Stomach (tissue), 4 donors: ENCODE data around the gene CTDSPL.

Source experiments
- POLR2A ChIP-seq, 4 donors: fragments of 450-650 bp; IDR thresholded peaks; one replicate each; pipeline ENCODE4 v1.6.1; 2016; ENCODE audit warnings: antibody characterized with exemption in 4 of 4, control low read depth in 2 of 4, mild to moderate bottlenecking in 1 of 4, moderate library complexity in 1 of 4
- POLR2AphosphoS5 ChIP-seq, 3 donors: sonication (generic); formaldehyde crosslinking; IDR thresholded peaks; one replicate each; pipeline ENCODE4 v1.6.1; 2016; ENCODE audit warnings: antibody characterized with exemption in 3 of 3
- TF ChIP-seq, protein P1 (sequence below), 7 experiments: fragments of 450-650 bp in 4 of 7; fragments of 200-600 bp in 3 of 7; sonication (generic) in 3 of 7; IDR thresholded peaks; one replicate each; pipeline ENCODE4 v1.5.1; 2016 to 2019; ENCODE audit warnings: antibody characterized with exemption in 7 of 7, control low read depth in 2 of 7, mild to moderate bottlenecking in 1 of 7

- TF ChIP-seq, protein P1, sequence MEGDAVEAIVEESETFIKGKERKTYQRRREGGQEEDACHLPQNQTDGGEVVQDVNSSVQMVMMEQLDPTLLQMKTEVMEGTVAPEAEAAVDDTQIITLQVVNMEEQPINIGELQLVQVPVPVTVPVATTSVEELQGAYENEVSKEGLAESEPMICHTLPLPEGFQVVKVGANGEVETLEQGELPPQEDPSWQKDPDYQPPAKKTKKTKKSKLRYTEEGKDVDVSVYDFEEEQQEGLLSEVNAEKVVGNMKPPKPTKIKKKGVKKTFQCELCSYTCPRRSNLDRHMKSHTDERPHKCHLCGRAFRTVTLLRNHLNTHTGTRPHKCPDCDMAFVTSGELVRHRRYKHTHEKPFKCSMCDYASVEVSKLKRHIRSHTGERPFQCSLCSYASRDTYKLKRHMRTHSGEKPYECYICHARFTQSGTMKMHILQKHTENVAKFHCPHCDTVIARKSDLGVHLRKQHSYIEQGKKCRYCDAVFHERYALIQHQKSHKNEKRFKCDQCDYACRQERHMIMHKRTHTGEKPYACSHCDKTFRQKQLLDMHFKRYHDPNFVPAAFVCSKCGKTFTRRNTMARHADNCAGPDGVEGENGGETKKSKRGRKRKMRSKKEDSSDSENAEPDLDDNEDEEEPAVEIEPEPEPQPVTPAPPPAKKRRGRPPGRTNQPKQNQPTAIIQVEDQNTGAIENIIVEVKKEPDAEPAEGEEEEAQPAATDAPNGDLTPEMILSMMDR (IDR thresholded peaks at IDR 0.05) = no peak
- TF ChIP-seq POLR2A (IDR thresholded peaks at IDR 0.05) (no peak), POLR2AphosphoS5 (IDR thresholded peaks at IDR 0.05) (no peak)
These were observed 45.1 kb downstream of the CTDSPL start for GRCh38 chr3:37906734-37907282.
